Mucosa of descending colon (tissue), 3 donors: ENCODE results near the gene SLC16A1. TPM values are rescaled to one million over a fixed set of nuclear protein-coding genes. Genes with fewer than 3 reads are reported as not detected.
A peak's percentile ranks its signal among the peaks of the same experiment; 100 is the strongest.

Source experiments
- ATAC-seq: fragments of 200-7000 bp; cut with Tn5 transposase; one replicate; pipeline ENCODE4 v1.9.1; 2020; ENCODE audit warnings: mild to moderate bottlenecking, moderate library complexity
- DNase-seq, 3 donors: peaks; one replicate each; pipeline ENCODE4 v3.0.0-alpha.2; 2020
- H3K36me3 ChIP-seq: fragments of 200-600 bp; one replicate; pipeline ENCODE4 v1.8.0; 2021; ENCODE audit warnings: low read depth, mild to moderate bottlenecking
- H3K4me1 ChIP-seq: fragments of 200-600 bp; one replicate; pipeline ENCODE4 v1.8.0; 2021; ENCODE audit warnings: low read depth, mild to moderate bottlenecking
- H3K4me3 ChIP-seq: fragments of 200-600 bp; one replicate; pipeline ENCODE4 v1.8.0; 2021; ENCODE audit warnings: mild to moderate bottlenecking
- H3K9me3 ChIP-seq: fragments of 200-600 bp; one replicate; pipeline ENCODE4 v1.8.0; 2021; ENCODE audit warnings: mild to moderate bottlenecking
- CTCF ChIP-seq: fragments of 200-600 bp; IDR thresholded peaks from one replicate; pipeline ENCODE4 v1.8.0; 2022; ENCODE audit warnings: antibody characterized with exemption, mild to moderate bottlenecking
- intact Hi-C, 2 donors: fragments of 100-400 bp; cut with DNase I in 1 of 2; cut with micrococcal nuclease in 1 of 2; formaldehyde crosslinking; loops; one replicate each; pipeline versions ENCODE4 v1.11.0 to v1.11.1; 2022; cut with DNase I, micrococcal nuclease
- total RNA-seq, 3 donors: library from RNA; stranded (reverse); fragmentation: NEBNext Ultra II Directional in 2 of 3; extraction: Animal tissue kit (Norgen Biotek cat#: 25700) in 2 of 3; gene quantifications; one replicate each; pipeline versions ENCODE4 v1.2.1 to v1.2.4, GENCODE V29; 2021 to 2023
- donor health status: DM: no; HTN: no; CAD: no; lungs with moderate emphysema.
- donor health status: DM: no; HTN: no; CAD: no.
- donor health status: DM: no; HTN: yes; CAD: no.

Gene SLC16A1
- total RNA-seq, 3 donors from 2014 or later, result 71.2 to 172 (median 88.0) TPM

GRCh38 chr1:112954945-112955772, 837 bp downstream of the SLC16A1 start:
- no peak for TF ChIP-seq CTCF
- Histone ChIP-seq H3K4me1 (peaks cover 13% of the 10 kb centered on the region), H3K9me3 (no peaks in the 10 kb centered on the region), H3K36me3 (no peaks in the 10 kb centered on the region), H3K4me3 (peak overlapping the region; percentile 44)
- DNase-seq (peak; percentile 57 to 72 (median 72)), ATAC-seq (peak; percentile 45)
- intact Hi-C loops, result loop anchor here in 1 of 2 donors (10.0 kb wide), 1 partner anchor 70 kb away; no protein-coding TSS in a partner anchor

GRCh38 chr1:112954017-112954650, 1.9 kb downstream of the SLC16A1 start:
- H3K4me3 ChIP-seq, result no peak overlapping the region
- H3K9me3 ChIP-seq, result no peaks in the 10 kb centered on the region
- H3K36me3 ChIP-seq, result no peaks in the 10 kb centered on the region
- peaks cover 13% of the 10 kb centered on the region for H3K4me1 ChIP-seq
- no peak for ATAC-seq
- intact Hi-C loops, result loop anchor here in 1 of 2 donors (10.0 kb wide), 1 partner anchor 71 kb away; no protein-coding TSS in a partner anchor
- TF ChIP-seq CTCF, result no peak
- no peak for DNase-seq

- no peak for TF ChIP-seq CTCF
- intact Hi-C loops, result loop anchor here in 1 of 2 donors (10.0 kb wide), 1 partner anchor 74 kb away; no protein-coding TSS in a partner anchor
- Histone ChIP-seq H3K36me3 (no peaks in the 10 kb centered on the region), H3K9me3 (no peaks in the 10 kb centered on the region), H3K4me3 (no peak overlapping the region), H3K4me1 (peaks cover 4% of the 10 kb centered on the region)
- ATAC-seq (no peak), DNase-seq (no peak)
Observed at GRCh38 chr1:112950426-112950825, 5.6 kb downstream of the SLC16A1 start.

DNA sequence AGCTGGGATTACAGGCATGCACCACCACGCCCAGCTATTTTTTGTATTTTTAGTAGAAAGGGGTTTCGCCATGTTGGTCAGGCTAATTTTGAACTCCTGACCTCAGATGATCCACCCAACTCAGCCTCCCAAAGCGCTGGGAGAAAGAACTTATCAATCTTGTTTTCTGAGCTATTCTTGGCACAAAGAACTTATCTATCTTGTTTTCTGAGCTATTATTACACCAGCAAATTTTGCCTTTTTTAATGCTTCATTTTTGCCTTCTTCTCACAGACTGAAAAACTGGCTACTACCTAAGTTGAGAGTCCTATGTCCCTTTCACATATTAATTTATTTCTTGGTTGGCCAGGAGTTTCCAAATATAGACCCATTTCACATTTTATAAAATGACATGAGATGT, 9.3 kb downstream of the SLC16A1 start:
- intact Hi-C loops, result no loop called here
- no peak overlapping the region for H3K4me3 ChIP-seq
- no peaks in the 10 kb centered on the region for H3K36me3 ChIP-seq
- TF ChIP-seq CTCF, result no peak
- no peaks in the 10 kb centered on the region for H3K4me1 ChIP-seq
- no peak for ATAC-seq
- DNase-seq, result no peak
- no peaks in the 10 kb centered on the region for H3K9me3 ChIP-seq

DNA sequence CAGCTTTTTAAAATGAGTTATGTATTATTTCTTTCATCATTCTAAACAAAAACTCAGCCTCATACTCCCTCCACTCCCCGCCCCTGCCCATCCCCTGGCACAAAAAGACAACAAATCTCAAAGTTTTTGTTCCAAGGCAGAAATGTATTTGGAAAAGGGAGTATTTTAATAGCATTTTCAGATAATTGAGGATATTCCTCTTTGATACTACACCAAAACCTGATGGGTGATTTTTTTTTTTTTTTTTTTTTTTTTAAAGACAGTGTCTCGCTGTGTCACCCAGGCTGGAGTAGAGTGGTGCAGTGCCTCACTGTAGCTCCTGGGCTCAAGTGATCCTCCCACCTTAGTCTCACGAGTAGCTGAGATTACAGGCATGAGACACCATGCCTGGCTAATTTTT, 16.2 kb downstream of the SLC16A1 start:
- no peaks in the 10 kb centered on the region for H3K36me3 ChIP-seq
- H3K4me3 ChIP-seq, result no peak overlapping the region
- DNase-seq, result no peak
- intact Hi-C loops, result no loop called here
- H3K4me1 ChIP-seq, result no peaks in the 10 kb centered on the region
- no peaks in the 10 kb centered on the region for H3K9me3 ChIP-seq
- no peak for TF ChIP-seq CTCF
- no peak for ATAC-seq
